ENCODE measurements around the gene FLNB.
"Not testable (repeated sequence)": the region's sequence is repeated elsewhere in the genome, so short reads cannot be mapped to it uniquely, and the experiment has no call there.

Gene FLNB

DNA sequence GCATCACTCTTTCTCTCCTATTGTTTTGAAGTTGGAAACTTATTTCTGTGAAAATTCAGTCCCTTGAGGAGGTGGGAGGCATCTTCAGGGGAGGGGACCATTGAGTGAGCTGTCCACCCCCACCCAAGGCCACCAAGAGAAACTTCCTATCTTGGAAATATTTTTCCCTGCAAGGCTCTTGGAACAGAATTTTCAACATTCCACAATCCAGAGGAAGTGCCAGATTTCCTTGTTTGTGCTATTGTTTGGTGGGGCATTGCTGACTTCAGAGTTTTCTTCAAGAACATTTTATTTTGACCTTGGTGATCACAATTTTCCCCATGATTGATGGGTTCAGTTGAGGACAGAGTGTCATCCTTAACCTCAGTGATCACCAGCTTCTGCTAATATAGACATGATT, 190.6 kb downstream of the FLNB start:
- Histone ChIP-seq H3K4me1 (ENCODE audit: control insufficient read depth in 1 of 2, insufficient read depth in 1 of 2, low read depth in 1 of 2, low read length in 1 of 2) (no peaks in the 10 kb centered on the region), H3K27me3 (peaks cover 10% of the 10 kb centered on the region), H3K4me3 (ENCODE audit: low read depth in 1 of 2, low read length in 1 of 2) (no peak overlapping the region), H3K36me3 (no peaks in the 10 kb centered on the region), H3K27ac (no peak overlapping the region), H3K9me3 (no peaks in the 10 kb centered on the region)
- TF ChIP-seq, protein P1, sequence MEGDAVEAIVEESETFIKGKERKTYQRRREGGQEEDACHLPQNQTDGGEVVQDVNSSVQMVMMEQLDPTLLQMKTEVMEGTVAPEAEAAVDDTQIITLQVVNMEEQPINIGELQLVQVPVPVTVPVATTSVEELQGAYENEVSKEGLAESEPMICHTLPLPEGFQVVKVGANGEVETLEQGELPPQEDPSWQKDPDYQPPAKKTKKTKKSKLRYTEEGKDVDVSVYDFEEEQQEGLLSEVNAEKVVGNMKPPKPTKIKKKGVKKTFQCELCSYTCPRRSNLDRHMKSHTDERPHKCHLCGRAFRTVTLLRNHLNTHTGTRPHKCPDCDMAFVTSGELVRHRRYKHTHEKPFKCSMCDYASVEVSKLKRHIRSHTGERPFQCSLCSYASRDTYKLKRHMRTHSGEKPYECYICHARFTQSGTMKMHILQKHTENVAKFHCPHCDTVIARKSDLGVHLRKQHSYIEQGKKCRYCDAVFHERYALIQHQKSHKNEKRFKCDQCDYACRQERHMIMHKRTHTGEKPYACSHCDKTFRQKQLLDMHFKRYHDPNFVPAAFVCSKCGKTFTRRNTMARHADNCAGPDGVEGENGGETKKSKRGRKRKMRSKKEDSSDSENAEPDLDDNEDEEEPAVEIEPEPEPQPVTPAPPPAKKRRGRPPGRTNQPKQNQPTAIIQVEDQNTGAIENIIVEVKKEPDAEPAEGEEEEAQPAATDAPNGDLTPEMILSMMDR (IDR thresholded peaks at IDR 0.05) = no peak

GRCh38 chr3:58200121-58200709, 192.0 kb downstream of the FLNB start:
- Histone ChIP-seq H3K27ac (no peak overlapping the region), H3K27me3 (peaks cover 10% of the 10 kb centered on the region)

GRCh38 chr3:58200846-58201355, 192.7 kb downstream of the FLNB start:
- H3K4me3 ChIP-seq (ENCODE audit: low read depth in 1 of 2, low read length in 1 of 2) = no peak overlapping the region
- no peaks in the 10 kb centered on the region for H3K4me1 ChIP-seq (ENCODE audit: control insufficient read depth in 1 of 2, insufficient read depth in 1 of 2, low read depth in 1 of 2, low read length in 1 of 2)
- H3K27me3 ChIP-seq = peaks cover 10% of the 10 kb centered on the region
- H3K36me3 ChIP-seq = no peaks in the 10 kb centered on the region
- TF ChIP-seq, protein P1 (IDR thresholded peaks at IDR 0.05) = no peak
- no peaks in the 10 kb centered on the region for H3K9me3 ChIP-seq
- no peak overlapping the region for H3K27ac ChIP-seq

More at GRCh38 chr3:58200121-58200709, 192.0 kb downstream of the FLNB start:
- Histone ChIP-seq H3K4me1 (ENCODE audit: control insufficient read depth in 1 of 2, insufficient read depth in 1 of 2, low read depth in 1 of 2, low read length in 1 of 2) (no peaks in the 10 kb centered on the region), H3K4me3 (ENCODE audit: low read depth in 1 of 2, low read length in 1 of 2) (no peak overlapping the region), H3K9me3 (no peaks in the 10 kb centered on the region), H3K36me3 (no peaks in the 10 kb centered on the region)
- TF ChIP-seq, protein P1 (IDR thresholded peaks at IDR 0.05) = no peak

- not testable (repeated sequence) for H3K36me3 ChIP-seq; H3K9me3 ChIP-seq; H3K4me1 ChIP-seq (ENCODE audit: control insufficient read depth in 1 of 2, insufficient read depth in 1 of 2, low read depth in 1 of 2, low read length in 1 of 2); H3K4me3 ChIP-seq (ENCODE audit: low read depth in 1 of 2, low read length in 1 of 2); H3K27ac ChIP-seq
- H3K27me3 ChIP-seq = peaks cover 10% of the 10 kb centered on the region
These were observed 193.2 kb downstream of the FLNB start for GRCh38 chr3:58201451-58201850.

DNA sequence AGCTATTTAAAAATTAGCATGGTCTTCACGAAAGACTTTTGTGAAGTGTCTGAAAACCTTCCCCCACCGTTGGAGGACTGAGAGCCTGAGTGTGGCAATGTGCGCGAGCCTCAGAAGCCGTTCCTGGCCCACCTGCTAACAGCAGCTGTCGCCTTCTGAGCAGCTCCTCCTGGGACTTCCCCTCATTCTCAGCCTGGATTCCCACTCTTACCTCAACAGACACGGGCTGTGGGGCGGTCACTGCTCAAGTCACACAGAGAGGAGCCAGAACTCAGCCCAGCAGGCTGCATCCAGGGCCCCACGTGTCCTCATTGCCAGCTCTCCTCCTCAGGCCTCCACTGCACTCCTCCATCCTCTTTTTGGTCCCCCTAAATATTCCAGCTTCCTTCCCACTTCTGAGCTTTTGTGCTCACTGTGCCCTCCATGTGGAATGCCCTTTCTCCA, 194.7 kb downstream of the FLNB start:
- Histone ChIP-seq H3K36me3 (no peaks in the 10 kb centered on the region), H3K4me3 (ENCODE audit: low read depth in 1 of 2, low read length in 1 of 2) (no peak overlapping the region), H3K9me3 (no peaks in the 10 kb centered on the region), H3K27ac (no peak overlapping the region), H3K27me3 (peaks cover 10% of the 10 kb centered on the region), H3K4me1 (ENCODE audit: control insufficient read depth in 1 of 2, insufficient read depth in 1 of 2, low read depth in 1 of 2, low read length in 1 of 2) (no peaks in the 10 kb centered on the region)
- TF ChIP-seq, protein P1 (IDR thresholded peaks at IDR 0.05) = no peak

DNA sequence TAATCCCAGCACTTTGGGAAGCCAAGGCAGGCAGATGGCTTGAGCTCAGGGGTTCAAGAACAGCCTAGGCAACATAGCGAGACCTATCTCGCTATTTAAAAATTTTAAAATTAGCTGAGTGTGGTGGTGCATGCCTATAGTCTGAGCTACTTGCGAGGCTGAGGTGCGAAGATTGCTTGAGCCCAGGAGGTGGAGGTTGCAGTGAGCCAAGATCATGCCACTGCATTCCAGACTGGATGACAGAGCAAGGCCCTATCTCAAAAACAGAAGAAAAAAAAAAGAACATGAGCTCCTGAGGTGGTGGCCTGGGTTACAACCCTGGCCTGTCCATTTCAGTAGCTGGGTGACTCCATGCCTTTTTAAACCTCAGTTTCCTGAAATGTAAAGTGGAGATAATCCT, 195.3 kb downstream of the FLNB start:
- no peaks in the 10 kb centered on the region for H3K9me3 ChIP-seq
- no peak overlapping the region for H3K4me3 ChIP-seq (ENCODE audit: low read depth in 1 of 2, low read length in 1 of 2)
- TF ChIP-seq, protein P1 (IDR thresholded peaks at IDR 0.05) = no peak
- no peaks in the 10 kb centered on the region for H3K36me3 ChIP-seq
- H3K27me3 ChIP-seq = peaks cover 10% of the 10 kb centered on the region
- no peaks in the 10 kb centered on the region for H3K4me1 ChIP-seq (ENCODE audit: control insufficient read depth in 1 of 2, insufficient read depth in 1 of 2, low read depth in 1 of 2, low read length in 1 of 2)
- H3K27ac ChIP-seq = no peak overlapping the region
